Subcutaneous abdominal adipose tissue (tissue), 5 donors: ENCODE data around the gene CP.
A peak's percentile ranks its signal among the peaks of the same experiment; 100 is the strongest.
"Not testable (repeated sequence)": the region's sequence is repeated elsewhere in the genome, so short reads cannot be mapped to it uniquely, and the experiment has no call there.

Source experiments
- H3K27ac ChIP-seq: one replicate; pipeline ENCODE4 v1.7.0; 2013; ENCODE audit warnings: low read depth, mild to moderate bottlenecking, inconsistent platforms, low read length, moderate library complexity
- H3K27me3 ChIP-seq, 5 donors: one replicate each; pipeline ENCODE4 v1.7.0; 2013; ENCODE audit warnings: low read length in 5 of 5, inconsistent platforms in 1 of 5; ENCODE audit not compliant: control insufficient read depth in 5 of 5, insufficient read depth in 4 of 5
- H3K36me3 ChIP-seq, 5 donors: one replicate each; pipeline ENCODE4 v1.7.0; 2013; ENCODE audit warnings: low read length in 5 of 5; ENCODE audit not compliant: control insufficient read depth in 5 of 5, insufficient read depth in 5 of 5
- H3K4me1 ChIP-seq, 5 donors: one replicate each; pipeline ENCODE4 v1.7.0; 2013; ENCODE audit warnings: low read length in 5 of 5, mild to moderate bottlenecking in 3 of 5, moderate library complexity in 1 of 5; ENCODE audit not compliant: control insufficient read depth in 5 of 5, insufficient read depth in 5 of 5
- H3K4me3 ChIP-seq, 5 donors: one replicate each; pipeline ENCODE4 v1.7.0; 2013; ENCODE audit warnings: low read length in 5 of 5, low read depth in 1 of 5
- H3K9ac ChIP-seq, 5 donors: one replicate each; pipeline ENCODE4 v1.7.0; 2013; ENCODE audit warnings: low read length in 5 of 5, mild to moderate bottlenecking in 4 of 5, moderate library complexity in 3 of 5
- H3K9me3 ChIP-seq, 5 donors: one replicate each; pipeline ENCODE4 v1.7.0; 2013; ENCODE audit warnings: low read length in 5 of 5; ENCODE audit not compliant: control insufficient read depth in 5 of 5
- donor health status: healthy.
- donor health status: healthy.
- donor health status: healthy.
- donor health status: healthy.
- donor health status: healthy.

CP gene

GRCh38 chr3:149247929-149248691, 26.5 kb upstream of the CP start:
- H3K4me3 ChIP-seq, result no peak overlapping the region
- peaks cover 0 to 15% (median 9%) of the 10 kb centered on the region in 5 donors for H3K4me1 ChIP-seq
- H3K9ac ChIP-seq, result no peak overlapping the region
- no peaks in the 10 kb centered on the region for H3K36me3 ChIP-seq
- no peaks in the 10 kb centered on the region for H3K9me3 ChIP-seq
- H3K27me3 ChIP-seq, result no peaks in the 10 kb centered on the region
- H3K27ac ChIP-seq, result no peak overlapping the region

- H3K4me1 ChIP-seq, result peaks cover 0 to 15% (median 9%) of the 10 kb centered on the region in 5 donors
- no peak overlapping the region for H3K4me3 ChIP-seq
- no peak overlapping the region for H3K27ac ChIP-seq
- H3K9ac ChIP-seq, result no peak overlapping the region
- H3K27me3 ChIP-seq, result no peaks in the 10 kb centered on the region
- H3K36me3 ChIP-seq, result no peaks in the 10 kb centered on the region
- no peaks in the 10 kb centered on the region for H3K9me3 ChIP-seq
These were observed 25.5 kb upstream of the CP start for GRCh38 chr3:149247008-149247710.

GRCh38 chr3:149245738-149246451, 24.3 kb upstream of the CP start:
- peak overlapping the region in 2 of 5 donors; percentile 11 to 52 for H3K9ac ChIP-seq
- no peaks in the 10 kb centered on the region for H3K9me3 ChIP-seq
- no peaks in the 10 kb centered on the region for H3K36me3 ChIP-seq
- no peak overlapping the region for H3K27ac ChIP-seq
- H3K27me3 ChIP-seq, result no peaks in the 10 kb centered on the region
- H3K4me3 ChIP-seq, result peak overlapping the region in 4 of 5 donors; percentile 4 to 39 (median 25)
- peaks cover 0 to 15% (median 9%) of the 10 kb centered on the region in 5 donors for H3K4me1 ChIP-seq

GRCh38 chr3:149243540-149243939, 21.9 kb upstream of the CP start:
- no peaks in the 10 kb centered on the region for H3K27me3 ChIP-seq
- no peak overlapping the region for H3K27ac ChIP-seq
- no peaks in the 10 kb centered on the region for H3K36me3 ChIP-seq
- no peaks in the 10 kb centered on the region for H3K9me3 ChIP-seq
- peaks cover 0 to 15% (median 9%) of the 10 kb centered on the region in 5 donors for H3K4me1 ChIP-seq
- no peak overlapping the region for H3K9ac ChIP-seq
- H3K4me3 ChIP-seq, result no peak overlapping the region

GRCh38 chr3:149239357-149239936, 17.8 kb upstream of the CP start:
- H3K9ac ChIP-seq, result no peak overlapping the region
- no peak overlapping the region for H3K27ac ChIP-seq
- peaks cover 0 to 4% (median 0%) of the 10 kb centered on the region in 5 donors for H3K4me1 ChIP-seq
- no peaks in the 10 kb centered on the region for H3K9me3 ChIP-seq
- no peak overlapping the region for H3K4me3 ChIP-seq
- no peaks in the 10 kb centered on the region for H3K27me3 ChIP-seq
- H3K36me3 ChIP-seq, result no peaks in the 10 kb centered on the region

GRCh38 chr3:149238268-149238667, 16.6 kb upstream of the CP start:
- not testable (repeated sequence) for H3K9me3 ChIP-seq, H3K27ac ChIP-seq, H3K9ac ChIP-seq, H3K4me3 ChIP-seq, H3K4me1 ChIP-seq, H3K36me3 ChIP-seq, H3K27me3 ChIP-seq

- Histone ChIP-seq H3K27ac (no peak overlapping the region), H3K4me3 (no peak overlapping the region), H3K9ac (no peak overlapping the region), H3K27me3 (no peaks in the 10 kb centered on the region), H3K4me1 (peaks cover 0 to 5% (median 0%) of the 10 kb centered on the region in 5 donors), H3K9me3 (no peaks in the 10 kb centered on the region), H3K36me3 (no peaks in the 10 kb centered on the region)
These were observed 14.2 kb upstream of the CP start for GRCh38 chr3:149235599-149236424.

GRCh38 chr3:149234671-149235245, 13.1 kb upstream of the CP start:
- peaks cover 0 to 5% (median 0%) of the 10 kb centered on the region in 5 donors for H3K4me1 ChIP-seq
- no peak overlapping the region for H3K27ac ChIP-seq

GRCh38 chr3:149233323-149233722, 11.7 kb upstream of the CP start:
- Histone ChIP-seq H3K9ac (no peak overlapping the region), H3K27ac (no peak overlapping the region), H3K4me3 (no peak overlapping the region)

More at GRCh38 chr3:149234671-149235245, 13.1 kb upstream of the CP start:
- Histone ChIP-seq H3K9me3 (no peaks in the 10 kb centered on the region), H3K27me3 (no peaks in the 10 kb centered on the region), H3K36me3 (no peaks in the 10 kb centered on the region), H3K9ac (no peak overlapping the region), H3K4me3 (no peak overlapping the region)

More at GRCh38 chr3:149233323-149233722, 11.7 kb upstream of the CP start:
- H3K36me3 ChIP-seq, result no peaks in the 10 kb centered on the region
- H3K4me1 ChIP-seq, result peaks cover 0 to 5% (median 0%) of the 10 kb centered on the region in 5 donors
- no peaks in the 10 kb centered on the region for H3K9me3 ChIP-seq
- no peaks in the 10 kb centered on the region for H3K27me3 ChIP-seq
